ENCODE measurements around the gene CPM. TPM values are rescaled to one million over a fixed set of nuclear protein-coding genes. Genes with fewer than 3 reads are reported as not detected.
"Not testable (repeated sequence)": the region's sequence is repeated elsewhere in the genome, so short reads cannot be mapped to it uniquely, and the experiment has no call there.

The CPM gene
- total RNA-seq, 1 experiment from 2014 or later, result 0.96 TPM

- TF ChIP-seq, protein P1, sequence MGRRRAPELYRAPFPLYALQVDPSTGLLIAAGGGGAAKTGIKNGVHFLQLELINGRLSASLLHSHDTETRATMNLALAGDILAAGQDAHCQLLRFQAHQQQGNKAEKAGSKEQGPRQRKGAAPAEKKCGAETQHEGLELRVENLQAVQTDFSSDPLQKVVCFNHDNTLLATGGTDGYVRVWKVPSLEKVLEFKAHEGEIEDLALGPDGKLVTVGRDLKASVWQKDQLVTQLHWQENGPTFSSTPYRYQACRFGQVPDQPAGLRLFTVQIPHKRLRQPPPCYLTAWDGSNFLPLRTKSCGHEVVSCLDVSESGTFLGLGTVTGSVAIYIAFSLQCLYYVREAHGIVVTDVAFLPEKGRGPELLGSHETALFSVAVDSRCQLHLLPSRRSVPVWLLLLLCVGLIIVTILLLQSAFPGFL (CRISPR knock-in tag; IDR thresholded peaks at IDR 0.05; ENCODE audit: borderline replicate concordance), result no peak
- CTCF ChIA-PET, result no interaction called here
- Mint-ChIP-seq H3K27me3 (ENCODE audit: low read depth) (no peaks in the 10 kb centered on the region), H3K9me3 (no peaks in the 10 kb centered on the region), H3K27ac (no peak overlapping the region; the same call in 1 of the 2 replicates), H3K36me3 (peaks cover 15% of the 10 kb centered on the region), H3K4me1 (peaks cover 36% of the 10 kb centered on the region), H3K4me3 (peak overlapping the region; percentile 86)
- DNase-seq (ENCODE audit: low spot score) (no peak), ATAC-seq (no peak)
- POLR2A ChIA-PET, result no interaction called here
Observed at GRCh38 chr12:68805592-68806120, 127.3 kb downstream of the CPM start.

GRCh38 chr12:68804657-68805591, 128.0 kb downstream of the CPM start:
- POLR2A ChIA-PET, result no interaction called here

DNA sequence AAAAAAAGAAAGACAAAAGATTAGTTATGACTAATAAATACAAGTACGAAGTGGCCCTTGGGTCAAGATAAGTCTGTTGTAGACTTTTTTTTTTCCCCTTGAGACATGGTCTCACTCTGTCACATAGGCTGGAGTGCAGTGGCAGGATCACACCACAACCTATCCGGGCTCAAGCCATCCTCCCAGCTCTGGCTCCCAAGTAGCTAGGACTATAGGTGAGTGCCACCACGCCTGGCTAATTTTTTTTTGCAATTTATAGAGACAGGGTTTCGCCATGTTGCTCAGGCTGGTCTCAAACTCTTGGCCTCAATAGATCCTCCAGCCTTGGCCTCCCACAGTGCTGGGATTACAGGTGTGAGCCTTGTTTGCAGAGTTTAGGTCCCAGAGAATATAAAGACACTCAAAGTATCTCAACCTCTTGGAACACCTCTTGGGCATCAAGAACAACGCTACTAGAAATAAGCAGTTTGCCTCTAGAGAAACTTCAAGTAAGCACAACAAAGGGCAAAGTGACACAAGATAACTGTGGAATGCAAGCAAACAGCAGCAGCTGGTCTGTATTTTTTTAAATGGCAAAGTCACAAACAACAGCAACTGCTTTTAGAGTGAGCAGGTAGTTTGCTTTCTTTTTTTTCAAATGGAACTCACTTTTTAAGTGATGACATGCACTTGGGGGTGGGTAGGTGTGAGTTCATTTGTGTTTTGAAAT, 128.9 kb downstream of the CPM start:
- TF ChIP-seq ZNF425 (CRISPR knock-in tag; conservative IDR thresholded peaks at IDR 0.05) (no peak), TEAD1 (CRISPR knock-in tag; IDR thresholded peaks at IDR 0.05) (no peak), TP53 (CRISPR knock-in tag; IDR thresholded peaks at IDR 0.05) (no peak), NR3C1 (CRISPR knock-in tag; conservative IDR thresholded peaks at IDR 0.05; ENCODE audit: low read depth) (no peak), ZNF263 (CRISPR knock-in tag; IDR thresholded peaks at IDR 0.05; ENCODE audit: low read depth) (no peak), ATF6 (CRISPR knock-in tag; IDR thresholded peaks at IDR 0.05) (no peak), E2F1 (CRISPR knock-in tag; IDR thresholded peaks at IDR 0.05) (no peak)
- TF ChIP-seq, protein P2, sequence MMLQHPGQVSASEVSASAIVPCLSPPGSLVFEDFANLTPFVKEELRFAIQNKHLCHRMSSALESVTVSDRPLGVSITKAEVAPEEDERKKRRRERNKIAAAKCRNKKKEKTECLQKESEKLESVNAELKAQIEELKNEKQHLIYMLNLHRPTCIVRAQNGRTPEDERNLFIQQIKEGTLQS (CRISPR knock-in tag; conservative IDR thresholded peaks at IDR 0.05), result no peak
- H3K36me3 Mint-ChIP-seq, result peaks cover 5% of the 10 kb centered on the region
- no peak overlapping the region for H3K4me3 Mint-ChIP-seq
- DNase-seq (ENCODE audit: low spot score), result no peak
- peaks cover 35% of the 10 kb centered on the region for H3K4me1 Mint-ChIP-seq
- H3K27me3 Mint-ChIP-seq (ENCODE audit: low read depth), result no peaks in the 10 kb centered on the region
- ChIA-PET CTCF (no interaction called here), POLR2A (interaction anchor here (0.7 kb wide), 1 partner anchor 293 kb away, joined by 4 read pairs; no protein-coding TSS in a partner anchor)
- no peak for ATAC-seq
- no peaks in the 10 kb centered on the region for H3K9me3 Mint-ChIP-seq
- H3K27ac Mint-ChIP-seq, result peak overlapping the region; percentile 42; the same call in 1 of the 2 replicates

More at GRCh38 chr12:68804657-68805591, 128.0 kb downstream of the CPM start:
- no peaks in the 10 kb centered on the region for H3K9me3 Mint-ChIP-seq
- CTCF ChIA-PET, result no interaction called here
- peaks cover 35% of the 10 kb centered on the region for H3K4me1 Mint-ChIP-seq
- peak overlapping the region; percentile 42; the same call in 1 of the 2 replicates for H3K27ac Mint-ChIP-seq
- H3K27me3 Mint-ChIP-seq (ENCODE audit: low read depth), result no peaks in the 10 kb centered on the region
- peaks cover 13% of the 10 kb centered on the region for H3K36me3 Mint-ChIP-seq
- DNase-seq (ENCODE audit: low spot score) (peak; percentile 52), ATAC-seq (peak; percentile 9)
- TF ChIP-seq NR3C1 (CRISPR knock-in tag; conservative IDR thresholded peaks at IDR 0.05; ENCODE audit: low read depth) (no peak), MYBL2 (CRISPR knock-in tag; IDR thresholded peaks at IDR 0.05) (no peak), KAT7 (CRISPR knock-in tag; IDR thresholded peaks at IDR 0.05; ENCODE audit: borderline replicate concordance) (no peak), GABPB1 (CRISPR knock-in tag; IDR thresholded peaks at IDR 0.05) (peak; percentile 64; the same call in 1 of the 2 replicates), HMGA2 (CRISPR knock-in tag; IDR thresholded peaks at IDR 0.05) (no peak), CREM (CRISPR knock-in tag; IDR thresholded peaks at IDR 0.05) (no peak)
- H3K4me3 Mint-ChIP-seq, result peak overlapping the region; percentile 86

- peaks cover 35% of the 10 kb centered on the region for H3K4me1 Mint-ChIP-seq
- not testable (repeated sequence) for H3K36me3 Mint-ChIP-seq
- POLR2A ChIA-PET, result interaction anchor here (0.7 kb wide), 1 partner anchor 292 kb away, joined by 4 read pairs; no protein-coding TSS in a partner anchor
Observed at GRCh38 chr12:68802911-68803651, 129.9 kb downstream of the CPM start.

GRCh38 chr12:68802372-68802745, 130.6 kb downstream of the CPM start:
- H3K36me3 Mint-ChIP-seq; POLR2A ChIA-PET; H3K4me3 Mint-ChIP-seq; H3K27ac Mint-ChIP-seq; H3K9me3 Mint-ChIP-seq; DNase-seq (ENCODE audit: low spot score); CTCF ChIA-PET; H3K27me3 Mint-ChIP-seq (ENCODE audit: low read depth); ATAC-seq: not testable (repeated sequence)
- peaks cover 34% of the 10 kb centered on the region for H3K4me1 Mint-ChIP-seq

More at GRCh38 chr12:68802911-68803651, 129.9 kb downstream of the CPM start:
- H3K4me3 Mint-ChIP-seq; DNase-seq (ENCODE audit: low spot score); H3K27ac Mint-ChIP-seq; H3K27me3 Mint-ChIP-seq (ENCODE audit: low read depth); CTCF ChIA-PET; ATAC-seq; H3K9me3 Mint-ChIP-seq: not testable (repeated sequence)

All from WTC11 (cell line).